Stimulated activated naive B cell treated with anti-CD40 and anti-IgM and Interleukin-4, amounts not matched to agents 10 μg/mL and 1 μg/mL and 100 μg/mL, for 72 hours (primary cell): Measurements from ENCODE around the gene TRPM8.

Source experiments
- ATAC-seq, 2 donors: fragments of 150-1000 bp; cut with Tn5 transposase; replicated peaks; 2 replicates each; pipeline ENCODE4 v1.10.0; 2021; ENCODE audit warnings: moderate library complexity in 1 of 2
- DNase-seq: peaks from one replicate; pipeline ENCODE4 v3.0.0; 2021
- H3K27ac Mint-ChIP-seq: one replicate; pipeline ENCODE4 v1.8.0; 2022; ENCODE audit warnings: mild to moderate bottlenecking, mixed read lengths
- H3K27me3 Mint-ChIP-seq, 2 donors: one replicate each; pipeline ENCODE4 v1.8.0; 2022; ENCODE audit warnings: mixed read lengths in 2 of 2
- H3K36me3 Mint-ChIP-seq, 2 donors: one replicate each; pipeline ENCODE4 v1.8.0; 2022; ENCODE audit warnings: mixed read lengths in 2 of 2, mild to moderate bottlenecking in 1 of 2
- H3K4me1 Mint-ChIP-seq, 2 donors: one replicate each; pipeline ENCODE4 v1.8.0; 2022; ENCODE audit warnings: mixed read lengths in 2 of 2, mild to moderate bottlenecking in 1 of 2
- H3K4me3 Mint-ChIP-seq, 2 donors: one replicate each; pipeline ENCODE4 v1.8.0; 2022; ENCODE audit warnings: mild to moderate bottlenecking in 2 of 2, mixed read lengths in 2 of 2, moderate library complexity in 1 of 2
- H3K9me3 Mint-ChIP-seq, 2 donors: one replicate each; pipeline ENCODE4 v1.8.0; 2022; ENCODE audit warnings: mixed read lengths in 2 of 2, mild to moderate bottlenecking in 1 of 2

TRPM8 gene

DNA sequence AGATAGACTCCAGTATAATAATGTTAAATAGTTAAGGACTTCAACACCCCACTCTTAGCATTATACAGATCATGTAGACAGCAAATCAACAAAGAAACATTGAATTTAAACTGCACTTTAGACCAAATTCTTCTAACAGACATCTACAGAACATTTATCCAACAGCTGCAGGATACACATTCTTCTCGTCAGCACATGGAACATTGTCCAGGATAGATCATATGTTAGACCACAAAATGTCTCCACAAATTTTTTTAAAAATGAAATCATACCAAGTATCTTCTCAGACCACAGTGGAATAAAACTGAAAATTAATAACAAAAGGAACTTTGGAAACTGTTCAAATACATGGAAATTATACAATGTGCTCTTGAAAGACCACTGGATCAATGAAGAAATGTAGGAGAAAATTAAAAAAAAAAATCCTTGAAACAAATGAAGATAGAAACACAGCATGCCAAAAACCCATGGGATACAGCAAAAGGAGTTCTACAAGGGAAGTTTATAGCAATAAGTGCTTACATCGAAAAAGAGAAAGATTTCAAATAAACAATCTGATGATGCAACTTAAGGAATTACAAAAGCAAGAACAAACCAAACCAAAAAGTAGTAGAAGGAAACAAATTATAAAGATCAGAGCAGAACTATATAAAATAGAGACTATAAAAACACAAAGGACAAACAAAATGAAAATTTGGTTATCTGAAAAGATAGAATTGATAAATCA is 121.1 kb downstream of the TRPM8 start:
- peaks cover 18 to 21% of the 10 kb centered on the region in 2 donors for H3K9me3 Mint-ChIP-seq
- H3K27me3 Mint-ChIP-seq, result peaks cover 47 to 65% of the 10 kb centered on the region in 2 donors
- peaks cover 5 to 9% of the 10 kb centered on the region in 2 donors for H3K36me3 Mint-ChIP-seq
- ATAC-seq, result no peak
- DNase-seq, result no peak
- H3K27ac Mint-ChIP-seq, result no peak overlapping the region
- H3K4me3 Mint-ChIP-seq, result no peak overlapping the region
- no peaks in the 10 kb centered on the region for H3K4me1 Mint-ChIP-seq

GRCh38 chr2:234044157-234044556 is 127.0 kb downstream of the TRPM8 start:
- DNase-seq (no peak), ATAC-seq (no peak)
- Mint-ChIP-seq H3K9me3 (no peaks in the 10 kb centered on the region), H3K4me3 (no peak overlapping the region), H3K27me3 (peaks cover 35 to 39% of the 10 kb centered on the region in 2 donors), H3K27ac (no peak overlapping the region), H3K4me1 (no peaks in the 10 kb centered on the region), H3K36me3 (peaks cover 0 to 1% of the 10 kb centered on the region in 2 donors)

- no peak overlapping the region for H3K27ac Mint-ChIP-seq
- DNase-seq (no peak), ATAC-seq (no peak)
- no peaks in the 10 kb centered on the region for H3K36me3 Mint-ChIP-seq
- H3K4me3 Mint-ChIP-seq, result no peak overlapping the region
- H3K4me1 Mint-ChIP-seq, result no peaks in the 10 kb centered on the region
- peaks cover 22 to 31% of the 10 kb centered on the region in 2 donors for H3K27me3 Mint-ChIP-seq
- H3K9me3 Mint-ChIP-seq, result no peaks in the 10 kb centered on the region
These were observed 129.3 kb downstream of the TRPM8 start for GRCh38 chr2:234046521-234046920.

- H3K4me1 Mint-ChIP-seq, result no peaks in the 10 kb centered on the region
- H3K27ac Mint-ChIP-seq, result no peak overlapping the region
- peaks cover 30 to 34% of the 10 kb centered on the region in 2 donors for H3K27me3 Mint-ChIP-seq
- H3K4me3 Mint-ChIP-seq, result no peak overlapping the region
- no peaks in the 10 kb centered on the region for H3K36me3 Mint-ChIP-seq
- no peaks in the 10 kb centered on the region for H3K9me3 Mint-ChIP-seq
- no peak for ATAC-seq
- DNase-seq, result no peak
These were observed 130.2 kb downstream of the TRPM8 start for GRCh38 chr2:234047361-234047760.

- DNase-seq (no peak), ATAC-seq (no peak)
- Mint-ChIP-seq H3K4me1 (no peaks in the 10 kb centered on the region), H3K27me3 (peaks cover 37 to 38% of the 10 kb centered on the region in 2 donors), H3K27ac (no peak overlapping the region), H3K4me3 (no peak overlapping the region), H3K9me3 (no peaks in the 10 kb centered on the region), H3K36me3 (no peaks in the 10 kb centered on the region)
These were observed 130.9 kb downstream of the TRPM8 start for GRCh38 chr2:234048049-234048448.

GRCh38 chr2:234050455-234051135 is 133.4 kb downstream of the TRPM8 start, which contains the start of gene SPP2:
Gene SPP2, plus strand, starts transcription at chr2:234050702. Its CDS starts 85 bp downstream, at chr2:234050787.
- no peak within 1 kb of the TSS for H3K4me3 Mint-ChIP-seq
- no peaks in the 10 kb centered on the region for H3K4me1 Mint-ChIP-seq
- no peaks in the 10 kb centered on the region for H3K9me3 Mint-ChIP-seq
- ATAC-seq (no peak), DNase-seq (no peak)
- H3K27me3 Mint-ChIP-seq, result peaks cover 46 to 53% of the 10 kb centered on the region in 2 donors
- H3K27ac Mint-ChIP-seq, result no peak within 1 kb of the TSS
- no peaks in the 10 kb centered on the region for H3K36me3 Mint-ChIP-seq

GRCh38 chr2:234051374-234052070 is 134.3 kb downstream of the TRPM8 start:
- no peak overlapping the region for H3K4me3 Mint-ChIP-seq
- no peaks in the 10 kb centered on the region for H3K9me3 Mint-ChIP-seq
- ATAC-seq (no peak), DNase-seq (no peak)
- no peak overlapping the region for H3K27ac Mint-ChIP-seq
- H3K27me3 Mint-ChIP-seq, result peaks cover 43 to 53% of the 10 kb centered on the region in 2 donors
- H3K36me3 Mint-ChIP-seq, result no peaks in the 10 kb centered on the region
- H3K4me1 Mint-ChIP-seq, result no peaks in the 10 kb centered on the region

GRCh38 chr2:234058881-234059280 is 141.7 kb downstream of the TRPM8 start:
- no peak overlapping the region for H3K27ac Mint-ChIP-seq
- no peak for DNase-seq
- H3K36me3 Mint-ChIP-seq, result peaks cover 0 to 4% of the 10 kb centered on the region in 2 donors
- peaks cover 42 to 55% of the 10 kb centered on the region in 2 donors for H3K27me3 Mint-ChIP-seq
- H3K4me3 Mint-ChIP-seq, result no peak overlapping the region
- ATAC-seq, result no peak
- no peaks in the 10 kb centered on the region for H3K9me3 Mint-ChIP-seq
- H3K4me1 Mint-ChIP-seq, result no peaks in the 10 kb centered on the region

GRCh38 chr2:234060236-234060635 is 143.1 kb downstream of the TRPM8 start:
- H3K4me1 Mint-ChIP-seq, result no peaks in the 10 kb centered on the region
- no peak overlapping the region for H3K4me3 Mint-ChIP-seq
- ATAC-seq (no peak), DNase-seq (no peak)
- H3K9me3 Mint-ChIP-seq, result no peaks in the 10 kb centered on the region
- peaks cover 49 to 55% of the 10 kb centered on the region in 2 donors for H3K27me3 Mint-ChIP-seq
- H3K27ac Mint-ChIP-seq, result no peak overlapping the region
- peaks cover 0 to 4% of the 10 kb centered on the region in 2 donors for H3K36me3 Mint-ChIP-seq

DNA sequence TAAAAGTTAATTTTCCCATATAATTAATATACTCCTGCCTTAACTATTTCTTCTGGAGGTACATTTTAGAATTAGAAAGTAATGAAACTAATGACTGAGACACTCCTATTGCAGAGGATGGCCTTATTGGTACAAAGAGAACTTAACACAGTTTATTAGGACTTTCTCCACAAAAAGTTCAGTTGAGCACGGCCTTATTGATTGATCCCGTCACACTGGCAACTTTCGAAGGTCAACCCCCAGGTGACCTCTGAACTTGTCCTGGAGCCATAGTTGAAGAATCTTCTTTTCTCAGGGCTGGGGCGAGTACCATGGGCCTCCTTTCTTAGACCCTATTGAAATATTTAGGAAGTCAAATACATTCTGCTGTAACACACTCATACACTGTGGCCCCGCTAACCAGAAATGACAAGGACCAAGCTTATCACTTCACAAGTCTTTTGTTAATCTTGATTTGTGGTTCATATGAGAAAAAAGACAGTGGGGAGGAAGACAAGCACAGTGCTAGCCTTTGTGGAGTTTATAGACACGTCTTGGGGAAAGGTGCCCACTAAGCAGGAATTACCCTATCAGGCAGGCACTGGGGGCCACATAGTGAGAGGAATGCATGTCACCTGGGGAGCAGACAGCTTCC is 144.6 kb downstream of the TRPM8 start:
- Mint-ChIP-seq H3K27ac (no peak overlapping the region), H3K36me3 (peaks cover 0 to 4% of the 10 kb centered on the region in 2 donors), H3K4me3 (no peak overlapping the region), H3K4me1 (no peaks in the 10 kb centered on the region), H3K27me3 (peaks cover 50 to 63% of the 10 kb centered on the region in 2 donors), H3K9me3 (no peaks in the 10 kb centered on the region)
- ATAC-seq (no peak), DNase-seq (no peak)

GRCh38 chr2:234066587-234066986 is 149.4 kb downstream of the TRPM8 start:
- DNase-seq (no peak), ATAC-seq (no peak)
- H3K9me3 Mint-ChIP-seq, result peaks cover 4 to 12% of the 10 kb centered on the region in 2 donors
- peaks cover 0 to 3% of the 10 kb centered on the region in 2 donors for H3K36me3 Mint-ChIP-seq
- no peak overlapping the region for H3K4me3 Mint-ChIP-seq
- H3K27me3 Mint-ChIP-seq, result peaks cover 36 to 45% of the 10 kb centered on the region in 2 donors
- H3K27ac Mint-ChIP-seq, result no peak overlapping the region
- H3K4me1 Mint-ChIP-seq, result peaks cover 2 to 4% of the 10 kb centered on the region in 2 donors
